ENCODE data around the gene ITPK1. TPM values are rescaled to one million over a fixed set of nuclear protein-coding genes. Genes with fewer than 3 reads are reported as not detected.
"Not testable (repeated sequence)": the region's sequence is repeated elsewhere in the genome, so short reads cannot be mapped to it uniquely, and the experiment has no call there.

ITPK1 gene
- total RNA-seq, 1 experiment from 2014 or later: 56.2 TPM

DNA sequence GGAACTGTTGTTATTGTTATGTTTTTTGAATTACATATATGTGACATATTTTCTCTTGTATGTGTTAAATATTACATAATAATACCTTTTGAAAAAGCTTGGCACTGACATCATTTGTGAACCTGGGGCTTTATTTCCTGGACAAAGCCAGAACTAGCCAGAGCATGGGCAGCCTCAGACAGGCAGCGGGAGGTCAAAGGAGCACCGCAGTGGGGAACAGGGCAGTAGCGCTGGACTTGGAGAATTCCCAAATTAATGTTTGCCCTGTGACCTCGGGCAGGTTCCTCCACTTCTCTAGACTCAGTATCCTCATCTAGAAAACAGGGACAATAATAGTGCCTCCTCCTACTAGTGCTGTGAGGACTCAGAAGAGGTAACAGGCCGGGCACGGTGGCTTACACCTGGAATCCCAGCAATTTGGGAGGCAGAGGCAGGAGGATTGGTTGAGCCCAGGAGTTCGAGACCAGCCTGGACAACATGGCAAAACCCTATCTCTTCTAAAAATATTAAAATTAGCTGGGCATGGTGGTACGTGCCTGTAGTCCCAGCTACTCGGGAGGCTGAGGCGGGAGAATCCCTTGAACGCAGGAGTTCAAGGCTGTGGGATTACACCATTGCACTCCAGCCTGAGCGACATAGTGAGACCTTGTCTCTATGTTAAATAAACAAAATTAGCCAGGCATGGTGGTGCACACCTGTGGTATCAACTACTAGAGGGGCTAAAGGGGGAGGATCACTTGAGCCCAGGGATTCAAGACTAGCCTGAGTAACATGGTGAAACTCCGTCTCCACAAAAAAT lies 27.3 kb upstream of the ITPK1 start:
- no peak overlapping the region for H3K4me3 ChIP-seq
- H3K36me3 ChIP-seq: no peaks in the 10 kb centered on the region
- H3K9me3 ChIP-seq (replicated peaks): no peaks in the 10 kb centered on the region
- no peaks in the 10 kb centered on the region for H3K27me3 ChIP-seq (replicated peaks)
- no peaks in the 10 kb centered on the region for H3K4me1 ChIP-seq (replicated peaks)
- no peak for DNase-seq (ENCODE audit: low read depth in 1 of 2, low spot score in 2 of 2)
- no peak overlapping the region for H3K27ac ChIP-seq

DNA sequence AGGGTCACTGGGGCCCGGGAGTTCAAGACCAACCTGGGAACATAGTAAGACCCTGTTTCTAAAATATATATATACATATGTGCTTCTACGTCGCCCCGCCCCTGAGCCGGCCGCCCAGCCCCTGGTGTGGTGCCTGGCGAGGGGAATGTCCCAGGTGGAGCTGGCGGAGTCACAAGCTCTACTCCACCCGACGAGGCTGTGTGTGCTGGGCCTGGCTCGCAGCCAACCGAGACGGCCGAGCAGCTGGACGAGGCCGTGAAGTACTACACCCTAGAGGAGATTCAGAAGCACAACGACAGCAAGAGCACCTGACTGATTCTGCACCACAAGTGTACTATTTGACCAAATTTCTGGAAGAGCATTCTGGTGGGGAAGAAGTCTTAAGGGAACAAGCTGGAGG lies 22.1 kb upstream of the ITPK1 start:
- Histone ChIP-seq H3K27ac (no peak overlapping the region), H3K27me3 (replicated peaks) (no peaks in the 10 kb centered on the region), H3K9me3 (replicated peaks) (no peaks in the 10 kb centered on the region), H3K4me3 (no peak overlapping the region), H3K4me1 (replicated peaks) (peaks cover 6% of the 10 kb centered on the region), H3K36me3 (no peaks in the 10 kb centered on the region)
- DNase-seq (ENCODE audit: low read depth in 1 of 2, low spot score in 2 of 2): no peak

DNA sequence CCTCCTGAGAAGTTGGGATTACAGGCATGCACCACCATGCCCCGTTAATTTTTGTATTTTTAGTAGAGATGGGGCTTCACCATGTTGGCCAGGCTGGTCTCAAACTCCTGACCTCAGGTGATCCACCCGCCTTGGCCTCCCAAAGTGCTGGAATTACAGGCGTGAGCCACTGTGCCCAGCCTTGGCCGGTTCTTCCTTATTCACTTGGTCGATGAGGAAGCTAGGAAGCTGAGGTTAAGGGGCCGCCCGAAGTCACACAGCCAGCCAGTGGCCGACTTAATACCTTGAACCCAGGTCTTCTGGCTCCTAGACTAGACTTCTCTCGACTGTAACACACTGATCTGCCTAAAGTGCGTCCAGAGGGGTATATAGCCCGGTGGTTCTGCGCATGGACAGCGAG lies 20.8 kb upstream of the ITPK1 start:
- DNase-seq (ENCODE audit: low read depth in 1 of 2, low spot score in 2 of 2); H3K4me1 ChIP-seq (replicated peaks); H3K9me3 ChIP-seq (replicated peaks); H3K36me3 ChIP-seq; H3K4me3 ChIP-seq; H3K27ac ChIP-seq; H3K27me3 ChIP-seq (replicated peaks): not testable (repeated sequence)

DNA sequence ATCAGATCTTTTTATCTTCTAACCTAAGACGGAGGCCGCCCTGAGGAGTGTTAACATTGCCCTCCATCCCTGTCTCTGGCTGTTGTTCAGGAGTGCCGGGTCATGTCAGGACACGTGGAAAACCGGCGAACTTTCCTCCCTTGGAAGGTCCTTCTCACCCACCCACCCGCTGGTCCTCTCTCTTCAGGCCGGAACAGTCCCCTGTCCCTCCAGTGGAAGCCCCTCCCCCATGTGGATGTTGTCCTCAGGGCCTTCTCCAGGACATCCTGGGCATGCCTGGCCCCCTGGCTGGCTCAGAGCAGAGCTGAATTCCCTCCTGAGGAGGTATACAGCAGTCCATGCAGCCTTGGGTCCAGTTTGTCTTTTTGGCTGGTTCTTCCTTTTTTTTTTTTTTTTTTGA lies 20.3 kb upstream of the ITPK1 start:
- DNase-seq (ENCODE audit: low read depth in 1 of 2, low spot score in 2 of 2): no peak
- H3K9me3 ChIP-seq (replicated peaks): no peaks in the 10 kb centered on the region
- H3K4me1 ChIP-seq (replicated peaks): peaks cover 6% of the 10 kb centered on the region
- no peaks in the 10 kb centered on the region for H3K36me3 ChIP-seq
- H3K4me3 ChIP-seq: no peak overlapping the region
- H3K27me3 ChIP-seq (replicated peaks): no peaks in the 10 kb centered on the region
- H3K27ac ChIP-seq: no peak overlapping the region

DNA sequence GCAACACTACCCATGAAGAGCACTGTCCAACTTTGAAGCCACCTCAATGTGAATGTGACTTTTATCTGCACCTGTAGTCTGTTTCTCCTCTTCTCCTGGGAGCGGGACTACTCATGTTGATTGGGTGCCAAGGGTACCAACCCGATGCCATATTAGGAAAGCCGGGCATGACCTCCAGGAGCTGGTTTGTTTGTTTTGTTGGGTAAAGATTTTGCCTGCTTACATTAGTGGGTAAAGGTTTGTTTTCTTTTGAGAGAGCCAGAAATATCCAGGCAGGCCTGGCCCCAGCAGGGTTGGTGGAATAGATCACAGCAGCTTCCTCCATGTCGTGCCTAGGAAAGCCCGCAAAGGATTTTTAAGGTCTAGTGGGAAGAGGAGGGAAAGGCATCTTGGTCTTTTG lies 19.7 kb upstream of the ITPK1 start:
- no peaks in the 10 kb centered on the region for H3K9me3 ChIP-seq (replicated peaks)
- no peaks in the 10 kb centered on the region for H3K27me3 ChIP-seq (replicated peaks)
- H3K4me1 ChIP-seq (replicated peaks): peaks cover 6% of the 10 kb centered on the region
- H3K4me3 ChIP-seq: no peak overlapping the region
- peak in 1 of 2 experiments; percentile 18 for DNase-seq (ENCODE audit: low read depth in 1 of 2, low spot score in 2 of 2)
- H3K27ac ChIP-seq: no peak overlapping the region
- H3K36me3 ChIP-seq: no peaks in the 10 kb centered on the region

DNA sequence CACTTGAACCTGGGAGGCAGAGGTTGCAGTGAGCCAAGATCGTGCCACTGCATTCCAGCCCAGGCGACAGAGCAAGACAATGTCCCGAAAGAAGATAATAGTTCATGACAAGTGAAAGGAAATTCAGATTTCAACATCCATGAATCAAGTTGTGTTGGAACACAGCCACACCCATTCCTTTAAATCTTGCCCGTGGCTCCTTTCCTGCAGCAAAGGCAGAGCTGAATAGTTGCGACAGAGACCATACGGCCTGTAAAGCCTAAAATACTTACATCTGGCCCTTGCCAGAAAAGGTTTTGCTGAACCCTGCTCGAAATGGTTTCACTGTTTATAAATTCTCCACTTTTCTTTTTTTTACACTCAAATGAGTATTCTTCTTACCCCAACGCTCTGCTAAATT lies 17.7 kb upstream of the ITPK1 start:
- Histone ChIP-seq H3K4me1 (replicated peaks) (peaks cover 6% of the 10 kb centered on the region), H3K9me3 (replicated peaks) (no peaks in the 10 kb centered on the region), H3K4me3 (no peak overlapping the region), H3K27ac (no peak overlapping the region), H3K27me3 (replicated peaks) (no peaks in the 10 kb centered on the region), H3K36me3 (no peaks in the 10 kb centered on the region)
- no peak for DNase-seq (ENCODE audit: low read depth in 1 of 2, low spot score in 2 of 2)

DNA sequence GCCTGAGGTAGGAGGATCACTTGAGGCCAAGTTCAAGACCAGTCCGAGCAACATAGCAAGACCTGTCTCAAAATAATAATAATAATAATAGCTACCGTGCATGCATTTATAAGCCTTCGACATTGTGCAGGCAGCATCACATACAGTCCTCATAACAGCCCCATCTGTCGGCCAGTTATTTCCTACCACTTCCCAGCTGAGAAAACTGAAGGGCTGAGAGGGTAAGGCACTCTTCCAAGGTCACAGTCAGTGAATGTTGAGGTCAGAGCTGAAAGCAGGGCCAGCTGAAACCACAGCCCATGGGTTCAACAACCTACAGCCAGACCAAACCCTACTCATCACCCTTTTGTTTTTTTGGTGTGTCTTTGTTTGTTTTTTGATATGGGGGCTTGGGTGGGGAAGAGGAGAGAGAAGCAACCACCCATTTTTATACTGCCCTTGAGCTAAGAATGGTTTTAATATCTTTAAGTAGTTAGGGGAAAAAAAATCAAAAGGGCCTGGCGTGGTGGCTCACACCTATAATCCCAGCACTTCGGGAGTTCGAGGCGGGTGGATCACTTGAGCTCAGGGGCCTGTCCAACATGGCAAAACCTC lies 16.8 kb upstream of the ITPK1 start:
- H3K4me1 ChIP-seq (replicated peaks): peaks cover 6% of the 10 kb centered on the region
- no peaks in the 10 kb centered on the region for H3K27me3 ChIP-seq (replicated peaks)
- H3K4me3 ChIP-seq: no peak overlapping the region
- DNase-seq (ENCODE audit: low read depth in 1 of 2, low spot score in 2 of 2): peak in 1 of 2 experiments; percentile 6
- no peak overlapping the region for H3K27ac ChIP-seq
- H3K9me3 ChIP-seq (replicated peaks): no peaks in the 10 kb centered on the region
- H3K36me3 ChIP-seq: no peaks in the 10 kb centered on the region

DNA sequence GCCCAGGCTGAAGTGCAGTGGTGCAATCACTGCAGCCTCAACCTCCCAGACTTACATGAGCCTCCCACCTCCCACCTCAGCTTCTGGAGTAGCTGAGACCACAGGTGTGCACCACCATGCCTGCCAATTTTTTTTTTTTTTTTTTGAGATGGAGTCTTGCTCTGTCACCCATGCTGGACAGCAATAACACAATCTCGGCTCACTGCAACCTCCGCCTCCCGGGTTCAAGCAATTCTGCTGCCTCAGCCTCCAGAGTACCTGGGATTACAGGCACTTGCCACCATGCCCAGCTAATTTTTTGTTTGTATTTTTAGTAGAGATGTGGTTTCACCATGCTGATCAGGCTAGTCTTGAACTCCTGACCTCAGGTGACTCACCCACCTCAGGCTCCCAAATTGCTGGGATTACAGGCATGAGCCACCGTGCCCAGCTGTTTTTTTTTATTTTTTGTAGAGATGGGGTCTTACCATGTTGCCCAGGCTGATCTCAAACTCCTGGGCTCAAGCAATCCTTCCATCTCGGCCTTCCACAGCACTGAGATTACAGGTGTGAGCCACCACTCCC lies 15.6 kb upstream of the ITPK1 start:
- H3K27ac ChIP-seq; H3K9me3 ChIP-seq (replicated peaks); H3K27me3 ChIP-seq (replicated peaks); H3K4me3 ChIP-seq; H3K36me3 ChIP-seq; H3K4me1 ChIP-seq (replicated peaks); DNase-seq (ENCODE audit: low read depth in 1 of 2, low spot score in 2 of 2): not testable (repeated sequence)

DNA sequence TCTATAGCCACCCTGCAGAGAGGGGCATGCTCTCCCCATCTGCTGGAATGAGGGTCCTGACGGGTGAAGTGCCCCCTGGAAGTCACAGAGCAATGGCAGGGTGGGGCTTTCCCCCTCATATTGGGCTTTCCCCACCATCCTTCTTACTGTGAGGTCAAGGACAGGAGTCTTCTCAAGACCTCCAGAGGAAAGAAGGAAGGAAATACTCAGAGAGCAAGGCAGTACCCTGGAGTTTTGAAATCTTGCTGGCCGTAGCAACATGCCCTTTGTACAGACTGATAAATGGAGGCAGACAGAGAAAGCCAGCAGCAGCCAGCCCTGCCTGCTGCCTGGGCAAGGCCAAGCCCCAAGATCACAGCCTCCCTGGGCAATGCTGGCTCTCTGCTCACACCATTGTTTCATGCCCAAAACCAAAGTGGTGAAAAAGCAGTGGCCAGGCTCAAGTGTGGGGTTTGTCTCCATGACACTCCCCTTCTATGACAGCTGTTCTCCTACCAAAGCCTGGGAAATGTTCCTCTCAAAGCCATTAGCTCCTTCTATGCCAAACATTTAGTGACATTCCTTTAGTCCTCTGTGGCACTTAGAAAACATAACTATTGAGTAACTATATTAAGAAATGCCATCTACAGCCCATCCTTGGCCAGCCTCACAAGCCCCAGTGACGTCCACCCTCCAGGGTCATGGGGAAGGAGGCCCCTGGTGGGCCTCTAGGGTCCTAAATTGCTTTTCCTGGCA lies 13.2 kb upstream of the ITPK1 start:
- no peak for DNase-seq (ENCODE audit: low read depth in 1 of 2, low spot score in 2 of 2)
- no peaks in the 10 kb centered on the region for H3K4me1 ChIP-seq (replicated peaks)
- no peak overlapping the region for H3K27ac ChIP-seq
- no peaks in the 10 kb centered on the region for H3K9me3 ChIP-seq (replicated peaks)
- no peak overlapping the region for H3K4me3 ChIP-seq
- H3K36me3 ChIP-seq: no peaks in the 10 kb centered on the region
- H3K27me3 ChIP-seq (replicated peaks): no peaks in the 10 kb centered on the region

DNA sequence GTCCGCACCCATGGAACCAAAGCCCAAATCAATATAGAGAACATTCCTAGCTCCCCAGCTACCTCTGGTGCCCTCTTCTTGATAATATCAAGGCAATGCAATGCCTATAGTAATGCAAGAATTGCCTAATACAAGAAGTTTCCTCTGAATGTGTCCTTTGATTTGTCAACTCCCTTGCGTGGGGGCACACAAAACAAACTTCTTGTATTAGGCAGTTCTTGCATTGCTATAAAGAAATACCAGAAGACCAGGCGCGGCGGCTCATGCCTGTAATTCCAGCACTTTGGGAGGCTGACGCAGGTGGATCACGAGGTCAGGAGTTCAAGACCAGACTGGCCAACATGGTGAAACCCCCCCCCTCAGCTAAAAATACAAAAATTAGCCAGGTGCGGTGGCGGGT lies 10.4 kb upstream of the ITPK1 start:
- Histone ChIP-seq H3K4me1 (replicated peaks) (no peaks in the 10 kb centered on the region), H3K27me3 (replicated peaks) (no peaks in the 10 kb centered on the region), H3K27ac (no peak overlapping the region), H3K36me3 (no peaks in the 10 kb centered on the region), H3K9me3 (replicated peaks) (no peaks in the 10 kb centered on the region), H3K4me3 (no peak overlapping the region)
- DNase-seq (ENCODE audit: low read depth in 1 of 2, low spot score in 2 of 2): no peak

DNA sequence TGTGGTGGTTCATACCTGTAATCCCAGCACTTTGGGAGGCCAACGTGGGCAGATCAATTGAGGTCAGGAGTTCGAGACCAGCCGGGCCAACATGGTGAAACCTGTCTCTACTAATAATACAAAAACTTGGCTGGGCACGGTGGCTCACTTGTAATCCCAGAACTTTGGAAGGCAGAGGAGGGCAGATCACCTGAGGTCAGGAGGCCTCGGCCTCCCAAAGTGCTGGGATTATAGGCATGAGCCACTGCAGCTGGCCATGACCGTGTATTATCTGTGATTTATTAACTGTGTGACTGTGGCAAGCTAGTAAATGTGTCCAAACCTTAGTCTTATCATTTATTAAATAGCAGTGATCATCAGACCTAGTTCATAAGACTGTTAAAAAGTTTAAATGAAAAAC lies 7.1 kb upstream of the ITPK1 start:
- Histone ChIP-seq H3K9me3 (replicated peaks) (no peaks in the 10 kb centered on the region), H3K27me3 (replicated peaks) (no peaks in the 10 kb centered on the region), H3K4me1 (replicated peaks) (no peaks in the 10 kb centered on the region), H3K36me3 (no peaks in the 10 kb centered on the region), H3K27ac (no peak overlapping the region), H3K4me3 (no peak overlapping the region)
- DNase-seq (ENCODE audit: low read depth in 1 of 2, low spot score in 2 of 2): no peak

DNA sequence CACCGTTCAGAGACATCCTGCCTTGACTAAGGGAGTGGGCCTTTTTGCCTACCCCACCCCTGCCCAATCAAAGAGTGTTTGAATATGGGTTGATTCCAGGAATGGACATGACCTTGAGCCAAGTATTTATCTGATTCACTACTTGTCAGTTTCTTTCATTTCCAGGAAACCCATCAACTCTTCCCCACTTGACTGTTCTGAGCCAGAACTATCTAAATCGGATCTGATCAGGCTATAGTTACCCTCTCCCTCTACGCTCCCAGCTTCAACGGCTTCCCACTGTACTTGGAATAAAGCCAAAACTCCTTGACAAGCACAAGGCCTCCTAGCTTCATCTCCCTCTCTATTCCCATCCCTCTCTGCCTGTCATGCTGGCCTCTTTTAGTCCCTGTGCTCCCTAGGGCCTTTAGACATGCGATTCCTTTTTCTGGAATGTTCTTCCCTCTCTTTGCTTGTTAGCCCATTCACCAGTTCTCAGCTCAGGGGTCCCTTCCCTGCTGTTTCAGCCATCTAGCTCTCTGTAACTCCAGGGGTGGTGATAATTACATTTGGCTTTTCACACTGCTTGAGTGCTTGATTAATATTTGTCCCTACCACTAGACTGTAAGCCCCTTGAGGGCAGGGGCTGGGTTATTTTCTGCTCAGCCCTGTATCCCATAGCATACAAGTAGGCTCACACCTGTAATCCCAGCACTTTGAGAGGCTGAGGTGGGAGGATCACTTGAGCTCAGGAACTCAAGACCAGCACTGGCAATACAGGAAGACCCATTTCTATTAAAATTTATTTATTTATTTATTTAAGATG lies 5.5 kb upstream of the ITPK1 start:
- no peak overlapping the region for H3K27ac ChIP-seq
- no peak overlapping the region for H3K4me3 ChIP-seq
- H3K9me3 ChIP-seq (replicated peaks): no peaks in the 10 kb centered on the region
- H3K4me1 ChIP-seq (replicated peaks): peaks cover 5% of the 10 kb centered on the region
- no peaks in the 10 kb centered on the region for H3K36me3 ChIP-seq
- no peaks in the 10 kb centered on the region for H3K27me3 ChIP-seq (replicated peaks)
- DNase-seq (ENCODE audit: low read depth in 1 of 2, low spot score in 2 of 2): no peak

DNA sequence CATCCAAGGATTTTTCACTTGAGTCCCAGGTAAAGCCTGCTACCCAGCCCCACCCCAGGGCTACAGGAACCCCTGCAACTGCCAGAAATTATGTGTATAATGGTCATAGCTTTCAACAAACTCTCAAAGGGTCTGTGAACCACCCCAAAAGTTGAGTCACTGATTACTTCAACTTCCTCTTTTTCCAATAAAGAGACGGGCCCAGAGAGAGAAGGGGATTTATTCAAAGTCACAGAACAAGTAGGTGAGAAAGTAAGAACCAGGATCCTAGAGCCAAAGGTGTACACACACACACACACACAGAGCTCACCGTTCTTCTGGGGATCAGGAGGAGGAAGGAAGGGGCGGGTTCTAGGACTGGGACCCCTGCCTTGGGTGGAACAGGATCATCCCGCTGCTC lies 4.8 kb upstream of the ITPK1 start:
- DNase-seq (ENCODE audit: low read depth in 1 of 2, low spot score in 2 of 2): no peak
- H3K27me3 ChIP-seq (replicated peaks): no peaks in the 10 kb centered on the region
- H3K4me3 ChIP-seq: no peak overlapping the region
- peaks cover 9% of the 10 kb centered on the region for H3K4me1 ChIP-seq (replicated peaks)
- no peak overlapping the region for H3K27ac ChIP-seq
- H3K9me3 ChIP-seq (replicated peaks): no peaks in the 10 kb centered on the region
- no peaks in the 10 kb centered on the region for H3K36me3 ChIP-seq
